ENCODE measurements around the gene QTRT2. TPM values are rescaled to one million over a fixed set of nuclear protein-coding genes. Genes with fewer than 3 reads are reported as not detected.

Gene QTRT2
- total RNA-seq, 1 donor from 2014 or later = 33.2 TPM

DNA sequence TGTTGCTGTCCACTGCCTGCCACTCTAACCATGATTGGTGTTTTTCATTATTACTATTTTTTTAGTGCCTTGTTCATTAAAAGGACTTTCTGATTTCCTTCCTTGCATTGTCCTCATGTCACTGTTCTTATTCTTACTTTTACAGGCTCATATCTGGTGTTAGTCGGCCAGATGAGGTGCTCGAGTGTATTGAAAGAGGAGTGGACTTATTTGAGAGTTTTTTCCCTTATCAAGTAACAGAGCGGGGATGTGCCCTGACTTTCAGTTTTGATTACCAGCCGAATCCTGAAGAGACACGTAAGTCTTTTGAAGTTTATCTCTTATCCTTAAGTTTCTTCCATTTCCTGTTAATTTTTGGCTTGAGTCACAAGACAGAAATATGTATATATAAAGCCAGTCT, 23.2 kb downstream of the QTRT2 start:
- DNase-seq = peak; percentile 81

DNA sequence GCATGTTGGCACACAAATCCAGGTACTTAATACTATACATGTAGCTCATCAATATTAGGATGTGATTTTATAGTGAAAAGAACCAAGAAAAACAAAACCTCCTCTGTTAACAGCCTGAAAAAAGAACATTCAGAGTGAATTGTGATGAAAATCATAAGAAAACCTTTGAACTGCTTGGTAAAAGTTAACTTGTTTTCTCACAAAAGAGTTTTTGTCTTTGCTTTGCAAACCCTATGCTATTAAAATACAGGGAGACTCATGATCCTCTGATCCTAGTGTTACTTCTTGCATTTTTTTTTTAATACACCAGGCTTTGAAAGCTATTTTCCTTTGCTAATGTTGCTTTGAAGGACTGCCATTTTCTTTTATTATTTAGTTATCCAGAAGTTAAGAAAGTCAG, 23.7 kb downstream of the QTRT2 start:
- no peak for DNase-seq

DNA sequence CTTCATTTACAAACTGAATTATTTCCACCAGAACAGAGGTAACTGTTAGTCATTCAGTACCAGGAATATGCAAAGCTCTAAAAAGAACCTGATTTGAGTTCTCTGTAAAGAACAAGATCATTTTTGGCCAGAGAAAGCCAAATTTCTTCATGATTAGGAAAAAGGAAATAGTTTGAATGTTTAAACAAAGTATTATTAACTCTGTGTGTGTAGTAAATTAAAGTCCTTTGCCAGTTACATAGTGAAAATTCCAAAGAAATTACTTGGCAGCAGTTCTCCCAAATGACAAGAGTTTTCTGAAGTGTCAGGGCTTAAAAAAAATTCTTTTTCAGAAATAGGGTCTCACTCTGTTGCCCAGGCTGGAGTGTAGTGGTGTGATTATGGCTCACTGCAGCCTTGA, 24.5 kb downstream of the QTRT2 start:
- peak; percentile 43 for DNase-seq

DNA sequence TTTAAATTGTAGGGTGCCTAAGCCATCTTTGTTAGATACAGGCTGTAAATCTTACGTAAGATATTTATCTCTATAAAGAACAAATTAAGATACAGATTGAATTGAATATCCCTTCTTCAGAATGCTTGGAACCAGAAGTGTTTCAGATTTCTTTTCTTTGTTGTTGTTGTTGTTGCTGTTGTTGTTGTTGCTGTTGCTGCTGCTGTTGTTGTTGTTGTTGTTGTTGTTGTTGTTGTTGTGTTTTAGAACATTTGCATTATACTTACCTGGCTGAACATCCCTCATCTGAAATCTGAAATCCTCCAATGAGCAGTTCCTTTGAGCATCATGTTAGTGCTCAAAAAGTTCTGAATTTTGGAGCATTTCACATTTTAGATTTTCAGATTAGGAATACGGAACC, 26.6 kb downstream of the QTRT2 start:
- DNase-seq = no peak

DNA sequence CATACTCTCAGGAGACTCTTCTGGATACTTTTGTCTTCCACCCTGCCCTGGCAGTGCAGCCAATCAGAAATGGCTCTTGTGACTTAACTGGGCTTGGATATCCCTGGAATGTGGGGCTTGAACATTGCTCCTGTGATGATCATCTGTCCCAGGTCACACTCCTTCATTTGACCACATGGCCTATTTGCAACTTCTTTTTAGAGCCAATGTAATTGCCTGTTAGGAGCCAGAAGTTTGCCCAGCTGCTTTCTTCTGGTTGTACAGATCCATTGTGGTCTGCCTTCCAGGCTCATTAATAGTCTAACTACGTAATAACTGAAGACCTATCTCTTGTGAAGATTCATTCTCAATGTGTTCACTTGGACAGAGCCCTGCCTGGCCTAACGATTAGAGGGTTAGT, 29.8 kb downstream of the QTRT2 start:
- DNase-seq = no peak

DNA sequence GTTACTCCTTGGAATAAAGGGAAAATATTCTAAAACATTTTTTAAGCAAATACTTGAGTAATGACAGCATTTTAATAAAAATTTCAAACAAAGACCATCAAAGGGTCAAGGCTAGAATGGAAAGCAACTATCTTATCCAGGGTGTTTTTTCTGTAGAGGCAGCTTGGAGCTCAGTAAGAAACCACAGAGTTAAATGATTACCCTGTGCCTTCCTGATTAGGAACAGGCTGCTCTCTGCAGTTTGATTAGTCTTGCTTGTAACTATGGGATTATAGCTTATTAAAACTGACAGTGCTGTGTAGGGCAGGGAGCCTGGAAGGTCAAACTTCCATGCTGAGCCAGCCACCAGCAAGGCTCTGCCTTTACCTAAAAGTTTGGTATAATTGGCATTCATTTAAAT, 33.1 kb downstream of the QTRT2 start:
- DNase-seq = no peak

DNA sequence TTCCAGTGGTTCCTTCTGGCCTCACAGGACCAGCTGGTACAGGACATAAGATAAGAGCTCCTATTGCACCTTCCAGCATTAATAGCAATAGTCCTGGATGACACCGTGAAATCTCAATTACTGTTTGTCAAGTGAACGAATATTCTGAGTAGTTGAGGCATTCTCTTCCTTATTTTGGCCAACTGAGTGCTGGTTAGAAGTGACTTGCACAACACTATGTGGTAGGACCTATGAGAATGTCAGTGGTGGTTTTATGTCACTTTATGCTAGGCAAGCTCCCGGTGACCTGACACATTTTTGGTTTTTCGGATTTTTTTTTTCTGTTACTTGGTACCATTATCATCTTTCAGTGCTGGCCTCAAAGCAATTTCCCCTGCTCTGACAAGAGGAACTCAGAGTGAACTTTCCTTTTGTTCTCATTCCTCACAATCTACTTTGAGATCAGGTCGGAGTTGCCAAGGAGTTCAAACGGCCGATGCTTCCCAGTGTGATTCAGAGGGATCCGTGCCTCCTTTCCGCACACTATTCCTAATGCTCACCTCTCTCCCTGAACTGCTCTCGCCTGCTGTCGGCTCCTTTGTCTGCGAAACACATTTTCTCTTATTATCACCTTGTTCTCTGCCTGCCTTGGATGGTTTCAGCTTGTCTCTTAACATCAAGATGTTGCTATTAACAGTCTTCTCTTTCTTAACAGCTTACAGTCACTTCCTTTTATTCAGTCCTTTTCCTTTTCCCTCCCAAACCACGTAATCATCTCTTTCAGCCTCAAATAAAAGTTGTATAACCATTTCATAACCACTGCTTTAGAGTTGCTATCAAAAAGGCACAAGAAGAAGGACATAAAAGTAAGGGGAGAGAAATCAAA, 35.8 kb downstream of the QTRT2 start:
- DNase-seq = peak; percentile 81

DNA sequence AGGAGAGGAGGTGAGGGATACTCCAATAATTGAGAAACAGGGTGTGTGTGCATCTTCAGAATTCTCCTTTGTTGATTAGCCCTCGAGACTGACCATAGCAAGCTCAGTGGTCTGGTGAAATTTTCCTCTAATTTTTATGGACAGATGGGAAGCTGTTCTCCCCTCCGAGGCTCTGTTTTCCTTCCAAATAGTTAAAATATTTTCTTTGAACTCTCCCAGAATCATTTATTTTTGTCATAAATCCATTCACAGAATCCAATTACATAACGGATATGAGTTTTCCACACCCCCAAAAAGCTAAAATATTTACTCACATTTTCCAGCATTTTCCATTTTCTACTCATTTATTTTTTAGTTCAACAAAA, 36.5 kb downstream of the QTRT2 start:
- no peak for DNase-seq

DNA sequence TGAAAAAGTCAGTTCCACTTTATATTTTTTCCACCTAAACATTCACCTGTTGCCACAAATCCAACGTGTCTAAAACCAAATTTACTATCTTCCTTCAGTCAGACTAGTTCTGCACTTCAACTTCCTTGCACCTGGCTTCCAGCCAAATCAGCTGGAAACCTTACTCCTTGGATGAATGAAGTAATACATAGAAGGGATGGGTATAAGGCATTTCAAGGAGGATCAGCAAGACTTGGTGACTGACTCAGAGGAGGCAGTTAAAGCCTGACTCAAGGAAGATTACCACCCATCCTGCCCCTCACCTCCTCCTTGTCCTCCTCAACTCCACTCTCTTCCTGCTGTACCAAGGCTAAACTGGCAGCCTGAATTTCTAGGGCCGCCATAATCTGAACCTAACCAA, 37.1 kb downstream of the QTRT2 start:
- DNase-seq = peak; percentile 70

DNA sequence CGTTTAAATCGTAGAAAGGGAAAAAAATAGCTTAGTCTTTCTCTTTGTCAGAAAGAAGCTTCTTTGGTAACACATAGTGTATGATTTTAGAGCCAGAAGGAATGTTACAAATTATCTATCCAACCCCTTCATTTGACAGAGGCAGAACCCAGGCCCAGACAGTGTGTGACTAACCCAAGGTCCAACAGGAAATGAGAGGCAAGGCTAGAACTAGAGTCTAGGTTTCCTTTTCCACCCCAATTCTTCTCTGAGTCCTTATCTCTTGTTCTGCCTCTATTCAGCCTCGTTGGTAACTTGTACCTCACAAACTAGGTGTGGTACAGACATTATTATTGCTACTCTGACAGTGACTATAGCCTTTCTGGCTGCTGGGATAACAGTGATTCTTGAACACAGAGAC, 39.3 kb downstream of the QTRT2 start:
- DNase-seq = no peak

DNA sequence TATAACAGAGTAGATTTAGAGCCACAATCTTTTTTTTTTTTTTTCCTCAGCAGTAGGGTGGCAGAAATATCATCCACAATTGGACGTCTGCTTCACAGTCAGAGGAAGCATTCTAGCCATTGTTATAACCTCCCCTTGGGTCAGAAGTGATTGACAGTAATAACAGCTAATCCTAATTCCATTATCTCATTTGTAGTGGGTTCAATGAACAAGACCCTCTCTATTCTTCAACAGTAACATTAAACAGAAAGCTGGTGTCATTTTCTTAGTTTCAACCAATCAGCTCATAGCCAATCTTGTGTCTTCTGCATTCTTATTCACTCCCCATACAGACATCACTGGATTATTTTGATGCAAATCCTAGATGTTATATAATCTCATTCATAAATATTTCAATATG, 44.6 kb downstream of the QTRT2 start:
- DNase-seq = no peak

DNA sequence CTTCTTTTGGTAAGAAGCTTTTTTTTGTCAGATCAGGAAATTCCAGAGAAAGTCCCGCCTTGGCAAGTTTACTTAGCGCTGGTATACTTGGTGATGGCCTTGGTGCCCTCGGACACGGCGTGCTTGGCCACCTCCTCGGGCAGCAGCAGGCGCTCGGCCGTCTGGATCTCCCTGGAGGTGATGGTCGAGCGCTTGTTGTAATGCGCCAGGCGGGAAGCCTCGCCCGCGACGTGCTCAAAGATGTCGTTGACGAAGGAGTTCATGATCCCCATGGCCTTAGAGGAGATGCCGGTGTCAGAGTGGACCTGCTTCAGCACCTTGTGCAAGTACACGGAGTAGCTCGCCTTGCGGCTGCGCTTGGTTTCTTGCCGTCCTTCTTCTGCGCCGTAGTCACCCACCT, 46.6 kb downstream of the QTRT2 start:
- DNase-seq = no peak

DNA sequence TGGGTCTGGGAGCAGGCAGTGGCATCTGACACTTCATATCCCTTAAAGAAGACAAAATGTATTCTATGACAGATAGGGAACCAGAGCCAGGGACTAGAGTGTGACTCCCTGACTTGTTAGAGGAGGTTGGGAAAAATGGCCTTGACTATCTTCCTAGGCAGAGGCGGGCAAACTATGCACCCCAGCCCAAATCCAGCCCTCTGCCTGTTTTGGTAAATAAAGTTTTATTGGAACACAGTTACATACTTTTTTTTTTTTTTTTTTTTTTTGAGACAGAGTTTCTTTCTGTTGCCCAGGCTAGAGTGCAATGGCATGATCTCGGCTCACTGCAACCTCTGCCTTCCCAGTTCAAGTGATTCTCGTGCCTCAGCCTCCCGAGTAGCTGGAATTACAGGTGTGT, 47.3 kb downstream of the QTRT2 start:
- no peak for DNase-seq

DNA sequence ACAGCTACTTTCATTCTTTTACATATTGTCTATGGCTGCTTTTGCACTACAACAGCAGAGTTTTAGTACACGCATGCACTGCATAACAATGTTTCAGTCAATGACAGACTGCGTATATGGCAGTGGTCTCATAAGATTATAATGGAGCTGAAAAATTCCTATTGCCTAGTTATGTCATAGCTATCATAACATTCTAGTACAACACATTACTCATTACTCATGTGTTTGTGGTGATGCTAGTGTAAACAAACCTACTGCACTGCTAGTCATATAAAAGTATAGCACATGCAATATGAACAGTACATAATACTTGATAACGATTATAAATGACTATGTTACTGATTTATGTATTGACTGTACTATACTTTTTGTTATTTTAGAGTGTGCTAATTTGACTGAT, 47.9 kb downstream of the QTRT2 start:
- DNase-seq = no peak

DNA sequence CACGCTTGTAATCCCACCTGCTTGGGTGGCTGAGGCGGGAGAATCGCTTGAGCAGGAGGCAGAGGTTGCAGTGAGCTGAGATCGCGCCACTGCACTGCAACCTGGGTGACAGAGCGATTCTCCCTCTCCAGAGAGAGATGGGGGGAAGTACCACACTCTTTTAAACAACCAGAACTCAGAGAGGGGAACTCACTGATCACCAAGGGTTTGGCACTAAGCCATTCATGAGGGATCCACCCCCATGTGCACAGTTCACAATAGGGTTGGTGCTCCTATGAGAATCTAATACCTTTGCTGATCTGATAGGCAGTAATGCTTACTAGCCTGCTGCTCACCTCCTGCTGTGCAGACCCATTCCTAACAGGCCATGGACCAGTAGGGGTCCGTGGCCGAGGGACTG, 51.6 kb downstream of the QTRT2 start:
- no peak for DNase-seq

DNA sequence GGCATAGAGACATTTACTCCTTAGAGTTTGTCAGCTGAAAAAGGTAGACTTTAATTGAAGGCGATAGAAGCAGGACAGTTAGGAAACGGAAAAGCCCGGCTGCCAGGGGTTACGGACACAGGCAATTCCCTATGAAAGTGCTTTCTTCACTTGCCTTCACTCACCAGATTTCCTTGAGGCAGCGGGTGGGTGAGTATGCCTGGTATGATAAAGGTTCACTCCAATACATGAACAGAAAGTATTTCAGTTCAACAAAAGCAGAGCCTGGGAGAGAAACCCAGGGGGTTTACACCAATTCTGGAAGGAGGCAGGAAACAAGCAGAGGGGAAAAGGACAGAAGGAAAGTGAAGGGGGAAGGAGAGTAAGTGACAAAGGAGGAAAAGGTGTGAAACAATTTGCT, 53.9 kb downstream of the QTRT2 start:
- no peak for DNase-seq

DNA sequence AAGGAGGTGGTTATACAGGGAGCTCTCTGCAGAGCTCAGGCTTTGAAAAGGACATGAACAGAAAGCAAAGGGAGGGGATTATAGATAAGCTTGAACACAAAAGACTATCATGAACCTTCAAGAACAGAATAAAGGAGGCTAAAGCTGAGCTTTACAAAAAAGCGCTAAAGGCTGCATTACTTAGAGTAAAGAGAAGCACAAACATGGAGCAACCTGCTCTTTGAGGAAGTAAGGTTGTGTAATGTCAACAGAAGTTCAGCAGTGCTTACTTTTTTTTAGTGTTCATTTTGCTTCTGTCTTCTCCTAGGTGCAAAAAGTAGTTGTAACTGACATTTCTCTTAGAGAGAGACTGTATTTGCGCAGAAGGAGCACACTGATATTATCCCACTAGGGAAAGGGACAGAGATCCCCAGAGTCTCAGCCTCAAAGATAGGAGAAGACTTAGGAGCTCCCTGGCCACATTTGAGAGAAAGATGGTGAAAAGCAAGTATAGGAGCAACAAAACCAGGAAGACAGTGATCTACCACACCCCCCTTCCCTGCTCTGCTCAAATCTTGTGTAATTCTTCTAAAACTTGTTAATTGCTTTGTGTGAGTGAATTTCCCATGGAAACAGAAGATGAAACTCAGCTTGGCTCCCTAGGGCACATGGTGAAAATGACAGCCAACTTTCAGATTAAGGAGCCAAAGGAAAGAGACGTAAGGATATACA, 54.7 kb downstream of the QTRT2 start:
- no peak for DNase-seq

DNA sequence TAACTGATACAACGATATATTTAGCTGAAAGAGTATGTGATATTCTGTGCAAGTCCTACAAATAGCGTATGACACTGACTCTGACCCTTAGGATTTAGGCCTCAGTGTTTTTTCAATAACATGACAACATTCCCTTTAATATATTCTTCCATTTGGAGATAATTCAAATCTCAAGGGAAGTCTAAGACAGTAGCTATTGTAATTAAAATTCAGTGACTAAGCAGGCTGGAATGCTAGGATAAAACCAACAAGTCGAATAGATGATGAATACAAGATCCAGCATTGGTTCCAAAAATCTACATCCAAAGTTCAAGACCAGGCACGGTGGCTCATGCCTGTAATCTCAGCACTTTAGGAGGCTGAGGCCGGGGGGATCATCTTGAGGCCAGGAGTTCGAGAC, 56.2 kb downstream of the QTRT2 start:
- DNase-seq = peak; percentile 31

DNA sequence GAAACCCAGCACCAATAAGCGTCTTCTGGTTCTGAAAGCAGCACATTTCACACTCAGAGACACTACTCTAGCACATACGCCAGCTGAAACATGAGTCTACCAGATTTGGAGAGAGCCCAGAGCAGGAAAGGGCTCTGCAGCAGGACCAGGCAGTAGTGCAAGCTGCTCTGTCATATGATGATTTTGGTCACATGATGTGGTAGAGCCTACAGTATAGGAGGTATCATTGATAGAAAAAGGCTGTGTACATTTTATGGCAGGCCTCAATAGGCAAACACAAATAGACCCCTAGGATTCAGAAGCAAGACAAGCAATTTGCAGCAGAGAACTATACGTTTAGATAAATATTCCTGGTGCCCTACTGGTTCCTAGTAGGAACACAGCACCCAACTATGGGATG, 58.2 kb downstream of the QTRT2 start:
- DNase-seq = no peak

DNA sequence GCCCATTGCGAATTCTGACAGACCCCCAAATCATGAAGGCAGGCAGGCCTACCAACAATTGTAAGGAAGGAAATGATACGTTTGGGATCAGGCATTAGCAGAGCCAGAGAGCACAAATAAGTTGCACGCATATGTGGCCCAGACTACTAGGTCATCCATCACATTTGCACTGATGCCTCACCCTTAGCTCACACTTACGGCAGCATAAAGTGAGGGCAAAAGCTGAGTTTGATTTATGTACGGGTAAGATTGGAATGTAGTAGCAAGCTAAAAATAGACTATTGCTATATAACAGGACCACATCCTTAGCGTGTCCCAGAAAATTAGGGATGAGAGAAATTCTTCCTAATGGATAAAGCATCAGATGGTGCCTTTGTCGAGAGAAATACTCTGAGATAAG, 58.6 kb downstream of the QTRT2 start:
- no peak for DNase-seq

DNA sequence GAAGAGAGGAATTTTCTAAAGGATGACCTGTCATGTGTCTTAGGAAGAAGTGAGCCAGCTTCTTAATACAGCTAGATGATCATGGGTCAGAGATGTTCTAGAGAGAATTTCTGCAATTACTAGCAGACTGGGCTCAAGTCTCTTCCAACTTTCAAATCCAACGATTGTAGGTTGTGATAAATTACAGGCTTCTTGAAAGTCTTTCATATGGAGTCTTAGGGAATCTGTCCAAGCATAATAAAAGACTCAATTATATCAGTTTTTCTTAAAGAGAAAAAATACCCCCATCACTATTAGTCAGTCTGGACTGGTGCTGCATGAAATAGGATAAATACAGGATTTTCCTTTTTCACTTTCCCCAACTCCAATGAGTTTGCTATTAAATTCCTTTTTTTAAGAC, 63.2 kb downstream of the QTRT2 start:
- no peak for DNase-seq

DNA sequence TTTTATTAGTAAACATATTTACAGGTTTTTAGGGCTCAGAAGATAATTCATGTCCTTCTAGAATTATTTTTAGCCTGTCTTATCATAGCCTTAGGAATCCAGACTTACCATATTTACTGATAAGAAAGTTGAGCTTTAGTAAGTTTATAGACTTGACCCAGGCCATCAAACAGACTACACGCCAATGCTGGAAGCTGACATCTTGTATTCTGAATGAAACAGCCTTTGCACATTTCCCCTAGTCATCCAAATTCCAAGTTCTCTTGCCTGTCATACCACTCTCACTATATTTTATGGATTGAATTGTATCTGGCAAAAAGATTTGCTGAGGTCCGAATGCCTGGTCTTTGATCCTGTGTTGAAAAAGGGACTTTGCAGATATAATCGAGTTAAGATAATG, 63.7 kb downstream of the QTRT2 start:
- DNase-seq = no peak

DNA sequence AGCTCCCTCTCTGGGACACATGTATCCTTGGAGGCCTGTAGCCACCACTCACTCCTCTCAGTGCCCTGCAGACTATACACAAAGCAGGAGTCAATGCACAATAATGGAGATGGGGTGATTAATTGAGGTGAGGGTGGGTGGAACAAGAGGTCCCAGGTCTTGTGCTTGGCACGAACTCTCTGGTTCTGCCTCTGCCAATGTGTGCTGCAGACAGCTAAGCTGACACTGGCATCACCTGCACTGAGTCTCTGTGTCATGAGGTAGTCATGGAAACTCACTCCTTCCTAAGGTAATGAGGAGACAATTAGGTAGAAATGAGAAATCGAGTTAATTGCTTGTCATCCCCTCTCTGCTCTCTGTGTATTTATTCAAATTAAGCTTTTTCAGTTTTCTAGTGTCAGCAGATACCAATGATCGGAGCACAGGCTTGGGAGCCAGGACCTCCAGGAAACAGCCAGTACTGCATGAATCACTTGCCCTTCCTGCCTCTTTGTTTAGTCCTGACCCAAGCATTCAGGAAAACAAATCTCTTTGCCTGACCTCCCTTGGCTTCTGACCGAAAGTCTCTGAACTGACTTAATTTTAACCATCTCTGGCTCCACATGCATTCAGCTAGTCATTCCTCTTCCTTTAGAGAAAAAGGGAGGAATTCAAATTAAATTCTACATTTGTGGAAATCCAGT, 65.6 kb downstream of the QTRT2 start:
- DNase-seq = peak; percentile 95

DNA sequence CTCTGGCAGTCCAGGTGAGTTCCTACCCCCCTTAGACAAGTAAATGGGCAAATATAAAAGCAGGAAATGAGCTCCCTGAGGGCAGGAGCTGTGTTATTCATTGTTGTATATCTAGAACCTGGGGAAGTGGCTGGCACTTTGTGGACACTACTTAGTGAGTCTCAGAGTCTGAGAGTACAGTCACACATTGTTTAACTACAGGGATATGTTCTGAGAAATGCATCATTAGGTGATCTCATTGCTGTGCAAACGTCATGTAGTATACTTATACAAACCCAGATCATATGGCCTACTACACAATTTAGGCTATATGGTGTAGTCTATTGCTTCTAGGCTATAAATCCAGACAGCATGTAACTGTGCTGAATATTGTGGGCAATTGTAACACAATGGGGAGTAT, 69.9 kb downstream of the QTRT2 start:
- no peak for DNase-seq
